ENCODE measurements around the gene SGCD.

DNA sequence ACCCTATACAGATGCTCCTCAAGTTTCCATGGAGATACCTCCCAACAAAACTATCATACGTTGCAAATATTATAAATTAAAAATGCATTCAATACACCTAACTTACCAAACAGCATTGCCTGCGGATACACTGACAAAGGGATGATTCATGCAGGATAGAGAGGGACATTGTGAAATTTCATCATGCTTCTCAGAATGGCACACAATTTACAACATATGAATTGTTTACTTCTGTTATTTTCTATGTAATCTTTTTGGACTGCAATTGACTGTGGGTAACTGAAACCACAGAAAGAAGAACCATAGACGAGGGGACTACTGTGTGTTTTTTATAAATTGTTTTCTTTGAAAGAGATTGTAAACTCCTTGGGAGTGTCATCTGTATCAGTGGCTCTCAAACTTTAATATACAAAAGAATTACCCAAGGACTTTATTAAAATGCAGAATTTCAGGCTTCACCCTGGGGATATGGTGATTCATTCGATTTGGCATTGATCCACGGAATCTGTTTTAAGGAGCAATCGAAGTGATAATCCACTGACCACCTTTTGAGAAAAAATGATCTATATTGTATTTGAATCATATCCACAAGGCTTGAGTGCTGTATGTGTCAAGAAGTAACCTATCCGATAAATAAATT, 146.4 kb downstream of the SGCD start:
- TF ChIP-seq, protein P1, sequence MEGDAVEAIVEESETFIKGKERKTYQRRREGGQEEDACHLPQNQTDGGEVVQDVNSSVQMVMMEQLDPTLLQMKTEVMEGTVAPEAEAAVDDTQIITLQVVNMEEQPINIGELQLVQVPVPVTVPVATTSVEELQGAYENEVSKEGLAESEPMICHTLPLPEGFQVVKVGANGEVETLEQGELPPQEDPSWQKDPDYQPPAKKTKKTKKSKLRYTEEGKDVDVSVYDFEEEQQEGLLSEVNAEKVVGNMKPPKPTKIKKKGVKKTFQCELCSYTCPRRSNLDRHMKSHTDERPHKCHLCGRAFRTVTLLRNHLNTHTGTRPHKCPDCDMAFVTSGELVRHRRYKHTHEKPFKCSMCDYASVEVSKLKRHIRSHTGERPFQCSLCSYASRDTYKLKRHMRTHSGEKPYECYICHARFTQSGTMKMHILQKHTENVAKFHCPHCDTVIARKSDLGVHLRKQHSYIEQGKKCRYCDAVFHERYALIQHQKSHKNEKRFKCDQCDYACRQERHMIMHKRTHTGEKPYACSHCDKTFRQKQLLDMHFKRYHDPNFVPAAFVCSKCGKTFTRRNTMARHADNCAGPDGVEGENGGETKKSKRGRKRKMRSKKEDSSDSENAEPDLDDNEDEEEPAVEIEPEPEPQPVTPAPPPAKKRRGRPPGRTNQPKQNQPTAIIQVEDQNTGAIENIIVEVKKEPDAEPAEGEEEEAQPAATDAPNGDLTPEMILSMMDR (IDR thresholded peaks at IDR 0.05), result no peak
- no peak for TF ChIP-seq POLR2A (IDR thresholded peaks at IDR 0.05; ENCODE audit: low read depth)
